HAP-1 (cell line): ENCODE measurements around the gene NTNG1.

Experiments used
- DNase-seq, 2 experiments: peaks; one replicate each; pipeline ENCODE4 v3.0.0-alpha.2; 2016 to 2020; ENCODE audit warnings: low spot score in 2 of 2
- H3K27me3 ChIP-seq: fragments of 250-450 bp; sonication (Bioruptor Pico); 2 replicates; pipeline ENCODE4 v1.5.1; 2020; ENCODE audit warnings: low read depth, mild to moderate bottlenecking, moderate library complexity
- H3K36me3 ChIP-seq: fragments of 250-450 bp; sonication (Bioruptor Pico); replicated peaks from 2 replicates; pipeline ENCODE4 v1.5.1; 2020; ENCODE audit warnings: mild to moderate bottlenecking
- H3K4me1 ChIP-seq: fragments of 250-450 bp; sonication (Bioruptor Pico); 2 replicates; pipeline ENCODE4 v1.5.1; 2020; ENCODE audit warnings: mild to moderate bottlenecking
- H3K4me3 ChIP-seq: fragments of 250-450 bp; sonication (Bioruptor Pico); 2 replicates; pipeline ENCODE4 v1.5.1; 2020; ENCODE audit warnings: mild to moderate bottlenecking, moderate library complexity
- H3K9me3 ChIP-seq: fragments of 250-450 bp; sonication (Bioruptor Pico); 2 replicates; pipeline ENCODE4 v1.5.1; 2020; ENCODE audit warnings: mild to moderate bottlenecking, moderate library complexity
- in situ Hi-C: fragments of 300-500 bp; cut with MboI; formaldehyde crosslinking; loops from 3 replicates; pipeline ENCODE4 v1.14.3; 2020; ENCODE audit warnings: low sequenced_read_pairs, inconsistent platforms, mixed read lengths

Gene NTNG1

DNA sequence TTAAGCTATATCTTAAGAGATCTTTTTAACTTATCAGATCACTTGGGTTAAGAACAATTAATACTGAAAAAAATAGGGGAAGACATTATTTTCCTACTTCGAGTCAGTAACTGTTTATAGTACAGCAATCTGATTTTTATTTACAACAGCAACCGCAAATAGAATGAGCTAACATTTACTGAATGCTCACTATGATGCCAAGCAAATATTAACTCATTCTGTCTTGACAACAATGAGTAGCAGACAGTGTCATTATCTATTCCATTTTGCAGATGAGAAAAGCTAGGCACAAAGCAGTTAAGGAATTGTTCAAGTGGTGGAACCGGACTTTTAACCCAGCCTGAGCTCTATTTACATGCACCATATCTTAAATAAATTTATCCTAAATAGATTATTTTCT is 273.7 kb downstream of the NTNG1 start:
- H3K9me3 ChIP-seq = no peaks in the 10 kb centered on the region
- no peak for DNase-seq
- no peak overlapping the region for H3K4me3 ChIP-seq
- H3K36me3 ChIP-seq = no peaks in the 10 kb centered on the region
- H3K27me3 ChIP-seq = no peaks in the 10 kb centered on the region
- no peaks in the 10 kb centered on the region for H3K4me1 ChIP-seq
- in situ Hi-C loops = no loop called here

- Histone ChIP-seq H3K9me3 (no peaks in the 10 kb centered on the region), H3K27me3 (no peaks in the 10 kb centered on the region), H3K36me3 (no peaks in the 10 kb centered on the region), H3K4me1 (no peaks in the 10 kb centered on the region), H3K4me3 (no peak overlapping the region)
- in situ Hi-C loops = no loop called here
- DNase-seq = no peak
These were observed 274.4 kb downstream of the NTNG1 start for GRCh38 chr1:107415241-107415640.

GRCh38 chr1:107419003-107419402 is 278.2 kb downstream of the NTNG1 start:
- Histone ChIP-seq H3K4me3 (no peak overlapping the region), H3K4me1 (no peaks in the 10 kb centered on the region), H3K9me3 (no peaks in the 10 kb centered on the region), H3K27me3 (no peaks in the 10 kb centered on the region), H3K36me3 (no peaks in the 10 kb centered on the region)
- in situ Hi-C loops = no loop called here
- no peak for DNase-seq

DNA sequence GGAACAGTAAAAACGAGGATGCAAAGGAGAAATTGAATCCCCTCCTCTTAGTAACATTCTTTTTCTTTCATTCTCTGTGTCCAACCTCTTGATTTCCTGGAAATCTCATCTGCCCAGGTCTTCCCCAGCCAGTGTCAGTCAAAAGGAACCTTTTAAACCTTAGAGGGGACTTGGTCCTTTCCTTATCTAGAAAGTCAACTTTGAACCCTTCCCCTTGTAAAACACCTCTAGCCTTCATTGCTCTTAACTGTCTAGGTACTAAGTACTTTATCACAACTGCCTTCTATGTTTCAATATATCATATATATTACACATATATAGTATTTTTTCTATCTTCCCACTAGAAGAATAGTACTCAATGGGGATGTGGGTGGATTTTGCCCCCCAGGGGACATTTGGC is 282.1 kb downstream of the NTNG1 start:
- Histone ChIP-seq H3K4me1 (no peaks in the 10 kb centered on the region), H3K4me3 (no peak overlapping the region), H3K9me3 (no peaks in the 10 kb centered on the region), H3K36me3 (no peaks in the 10 kb centered on the region), H3K27me3 (no peaks in the 10 kb centered on the region)
- DNase-seq = no peak
- in situ Hi-C loops = no loop called here

DNA sequence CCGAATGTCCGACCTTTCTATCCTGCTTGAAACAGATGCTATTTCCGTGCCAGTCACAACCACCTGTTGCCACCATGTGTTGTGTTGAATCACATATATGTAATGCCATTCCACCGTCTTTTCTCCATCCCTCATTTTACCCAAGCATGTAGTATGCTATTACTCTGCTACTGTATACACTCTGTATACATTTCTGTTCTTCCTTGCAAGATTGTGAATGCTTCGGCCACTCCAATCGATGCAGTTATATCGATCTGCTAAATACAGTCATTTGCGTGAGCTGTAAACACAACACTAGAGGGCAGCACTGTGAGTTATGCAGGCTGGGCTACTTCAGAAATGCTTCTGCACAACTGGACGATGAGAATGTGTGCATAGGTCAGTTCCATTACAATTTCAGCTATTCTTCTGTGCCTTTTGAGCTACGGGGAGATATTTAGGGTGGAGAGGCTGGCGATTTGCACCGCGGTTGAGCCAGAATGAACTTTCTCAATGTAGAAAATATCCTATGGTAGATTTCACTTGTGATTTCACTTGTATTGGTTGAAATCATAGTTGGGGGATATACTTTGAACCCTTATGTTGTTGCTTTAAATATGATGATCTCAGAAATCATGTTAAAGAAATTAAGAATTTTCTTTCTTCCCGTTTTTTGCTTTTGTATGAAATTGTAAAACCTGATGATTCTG is 289.8 kb downstream of the NTNG1 start:
- in situ Hi-C loops = no loop called here
- Histone ChIP-seq H3K27me3 (no peaks in the 10 kb centered on the region), H3K9me3 (no peaks in the 10 kb centered on the region), H3K4me3 (no peak overlapping the region), H3K36me3 (no peaks in the 10 kb centered on the region), H3K4me1 (no peaks in the 10 kb centered on the region)
- DNase-seq = peak; percentile 29 to 58

- Histone ChIP-seq H3K36me3 (no peaks in the 10 kb centered on the region), H3K9me3 (no peaks in the 10 kb centered on the region), H3K4me3 (no peak overlapping the region), H3K27me3 (no peaks in the 10 kb centered on the region), H3K4me1 (no peaks in the 10 kb centered on the region)
- DNase-seq = no peak
- in situ Hi-C loops = no loop called here
These were observed 291.3 kb downstream of the NTNG1 start for GRCh38 chr1:107432108-107432507.

DNA sequence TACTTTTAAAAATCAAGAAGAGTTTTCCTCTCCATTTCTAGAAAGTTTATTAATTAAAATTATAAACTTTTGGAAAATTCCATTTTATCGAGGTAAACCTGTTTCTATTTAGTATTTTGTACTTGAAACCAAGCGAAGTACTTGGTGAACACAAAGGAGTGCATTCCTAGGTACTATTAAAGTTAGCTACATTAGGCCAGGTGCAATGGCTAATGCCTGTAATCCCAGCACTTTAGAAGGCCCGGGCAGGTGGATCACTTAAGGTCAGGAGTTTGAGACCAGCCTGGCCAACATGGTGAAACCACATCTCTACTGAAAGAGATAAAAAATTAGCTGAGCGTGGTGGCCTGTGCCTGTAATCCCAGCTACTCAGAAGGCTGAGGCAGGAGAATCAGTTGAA is 292.2 kb downstream of the NTNG1 start:
- in situ Hi-C loops = no loop called here

GRCh38 chr1:107433635-107434360 is 293.0 kb downstream of the NTNG1 start:
- Histone ChIP-seq H3K36me3 (no peaks in the 10 kb centered on the region), H3K4me1 (no peaks in the 10 kb centered on the region), H3K9me3 (no peaks in the 10 kb centered on the region), H3K4me3 (no peak overlapping the region), H3K27me3 (no peaks in the 10 kb centered on the region)
- in situ Hi-C loops = no loop called here
- DNase-seq = no peak

More for the DNA sequence above, 292.2 kb downstream of the NTNG1 start:
- Histone ChIP-seq H3K4me1 (no peaks in the 10 kb centered on the region), H3K27me3 (no peaks in the 10 kb centered on the region), H3K36me3 (no peaks in the 10 kb centered on the region), H3K9me3 (no peaks in the 10 kb centered on the region), H3K4me3 (no peak overlapping the region)
- DNase-seq = no peak

DNA sequence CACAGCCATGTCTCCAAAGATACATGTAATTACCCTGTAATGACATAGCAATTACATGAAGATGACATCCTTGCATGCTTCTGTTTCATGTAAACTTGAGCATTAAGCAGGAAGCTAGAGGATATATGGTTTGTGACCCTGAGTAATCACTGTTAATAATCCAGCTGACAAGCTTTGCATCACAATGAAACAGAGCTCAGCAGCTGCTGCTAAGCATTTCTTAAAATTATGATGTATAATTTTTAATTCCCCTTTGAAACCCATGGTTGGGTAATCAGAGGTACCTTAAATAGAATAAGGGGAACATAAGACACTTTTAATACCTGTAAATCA is 293.5 kb downstream of the NTNG1 start:
- Histone ChIP-seq H3K4me3 (no peak overlapping the region), H3K9me3 (no peaks in the 10 kb centered on the region), H3K36me3 (no peaks in the 10 kb centered on the region), H3K27me3 (no peaks in the 10 kb centered on the region), H3K4me1 (no peaks in the 10 kb centered on the region)
- in situ Hi-C loops = no loop called here
- DNase-seq = no peak

GRCh38 chr1:107436552-107437241 is 295.9 kb downstream of the NTNG1 start:
- Histone ChIP-seq H3K4me3 (no peak overlapping the region), H3K36me3 (no peaks in the 10 kb centered on the region), H3K4me1 (no peaks in the 10 kb centered on the region), H3K9me3 (no peaks in the 10 kb centered on the region), H3K27me3 (no peaks in the 10 kb centered on the region)
- no peak for DNase-seq
- in situ Hi-C loops = no loop called here

GRCh38 chr1:107439567-107439966 is 298.7 kb downstream of the NTNG1 start:
- Histone ChIP-seq H3K9me3 (no peaks in the 10 kb centered on the region), H3K4me1 (no peaks in the 10 kb centered on the region), H3K27me3 (no peaks in the 10 kb centered on the region), H3K36me3 (no peaks in the 10 kb centered on the region), H3K4me3 (no peak overlapping the region)
- in situ Hi-C loops = no loop called here
- no peak for DNase-seq

DNA sequence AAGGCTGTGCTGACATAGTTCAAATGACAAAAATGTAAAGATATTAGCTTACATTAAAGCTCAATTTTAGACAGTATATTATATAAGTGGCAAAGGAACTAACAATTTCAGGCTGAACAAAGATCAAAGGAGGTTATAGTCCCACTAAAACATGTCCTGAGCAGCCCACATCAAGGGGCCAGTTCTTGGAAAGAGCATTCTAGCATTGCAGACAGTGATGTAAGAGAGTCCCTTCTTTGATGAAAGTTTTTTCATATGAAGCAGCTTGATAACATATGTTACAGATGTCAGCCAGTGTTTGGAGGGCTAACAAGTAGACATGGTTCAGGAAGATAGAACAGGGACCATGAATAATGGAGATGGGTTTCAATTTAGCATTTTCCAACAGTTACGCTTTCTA is 301.7 kb downstream of the NTNG1 start:
- H3K4me3 ChIP-seq = no peak overlapping the region
- DNase-seq = no peak
- in situ Hi-C loops = no loop called here
- H3K9me3 ChIP-seq = no peaks in the 10 kb centered on the region
- no peaks in the 10 kb centered on the region for H3K4me1 ChIP-seq
- H3K27me3 ChIP-seq = no peaks in the 10 kb centered on the region
- no peaks in the 10 kb centered on the region for H3K36me3 ChIP-seq

DNA sequence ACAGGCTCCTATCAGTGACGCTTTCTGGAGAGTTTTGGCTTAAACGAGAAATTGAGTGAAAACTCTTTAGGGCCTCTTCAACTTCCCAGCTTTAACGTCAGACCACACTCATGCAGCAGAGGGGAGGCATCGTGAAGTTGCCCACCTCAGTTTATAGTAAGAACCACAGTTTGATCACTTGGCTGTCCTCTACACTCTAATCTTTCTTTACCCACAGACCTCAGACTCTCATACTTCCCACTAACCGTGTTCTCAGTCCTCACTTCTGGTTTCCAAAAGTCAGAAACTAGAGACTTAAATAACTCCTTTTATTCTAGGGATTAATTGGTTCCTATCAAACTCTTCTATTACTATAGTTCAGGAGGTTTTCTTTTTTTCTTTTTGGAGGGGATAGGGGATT is 302.2 kb downstream of the NTNG1 start:
- in situ Hi-C loops = no loop called here
- H3K27me3 ChIP-seq = no peaks in the 10 kb centered on the region
- no peak for DNase-seq
- H3K4me3 ChIP-seq = no peak overlapping the region
- H3K36me3 ChIP-seq = no peaks in the 10 kb centered on the region
- H3K9me3 ChIP-seq = no peaks in the 10 kb centered on the region
- H3K4me1 ChIP-seq = no peaks in the 10 kb centered on the region

DNA sequence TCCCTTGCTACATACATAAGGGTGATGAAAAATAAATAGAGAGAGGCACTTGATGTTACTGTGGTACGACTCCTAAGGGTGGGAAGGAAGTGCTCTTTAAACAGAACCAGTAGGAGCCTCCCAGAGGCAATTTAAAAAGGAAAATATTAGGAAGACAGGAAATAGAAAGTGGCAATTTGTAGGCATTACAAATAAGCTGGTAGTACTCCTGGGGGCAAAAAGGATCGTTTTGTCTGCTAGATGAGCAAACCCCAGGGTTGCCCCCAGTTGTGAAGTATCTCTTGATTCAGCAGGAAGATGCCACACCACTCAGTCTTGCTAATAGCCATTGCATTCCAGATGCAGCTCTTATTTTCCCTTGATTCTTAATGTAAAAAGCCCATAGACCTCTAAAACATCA is 303.0 kb downstream of the NTNG1 start:
- in situ Hi-C loops = no loop called here
- H3K27me3 ChIP-seq = no peaks in the 10 kb centered on the region
- H3K9me3 ChIP-seq = no peaks in the 10 kb centered on the region
- no peaks in the 10 kb centered on the region for H3K36me3 ChIP-seq
- H3K4me3 ChIP-seq = no peak overlapping the region
- H3K4me1 ChIP-seq = no peaks in the 10 kb centered on the region
- no peak for DNase-seq
